ENCODE results near the gene UTP14C.

DNA sequence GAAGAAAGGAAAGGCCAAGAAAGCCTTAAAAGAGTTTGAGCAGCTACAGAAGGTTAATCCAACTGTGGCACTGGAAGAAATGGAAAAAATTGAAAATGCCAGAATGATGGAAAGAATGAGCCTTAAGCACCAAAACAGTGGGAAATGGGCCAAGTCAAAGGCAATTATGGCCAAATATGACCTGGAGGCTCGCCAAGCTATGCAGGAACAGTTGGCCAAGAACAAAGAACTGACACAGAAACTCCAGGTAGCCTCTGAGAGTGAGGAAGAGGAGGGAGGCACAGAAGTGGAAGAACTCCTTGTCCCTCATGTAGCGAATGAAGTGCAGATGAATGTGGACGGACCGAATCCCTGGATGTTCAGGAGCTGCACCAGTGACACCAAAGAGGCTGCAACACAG is 5.1 kb downstream of the UTP14C start:
- TF ChIP-seq, protein P1, sequence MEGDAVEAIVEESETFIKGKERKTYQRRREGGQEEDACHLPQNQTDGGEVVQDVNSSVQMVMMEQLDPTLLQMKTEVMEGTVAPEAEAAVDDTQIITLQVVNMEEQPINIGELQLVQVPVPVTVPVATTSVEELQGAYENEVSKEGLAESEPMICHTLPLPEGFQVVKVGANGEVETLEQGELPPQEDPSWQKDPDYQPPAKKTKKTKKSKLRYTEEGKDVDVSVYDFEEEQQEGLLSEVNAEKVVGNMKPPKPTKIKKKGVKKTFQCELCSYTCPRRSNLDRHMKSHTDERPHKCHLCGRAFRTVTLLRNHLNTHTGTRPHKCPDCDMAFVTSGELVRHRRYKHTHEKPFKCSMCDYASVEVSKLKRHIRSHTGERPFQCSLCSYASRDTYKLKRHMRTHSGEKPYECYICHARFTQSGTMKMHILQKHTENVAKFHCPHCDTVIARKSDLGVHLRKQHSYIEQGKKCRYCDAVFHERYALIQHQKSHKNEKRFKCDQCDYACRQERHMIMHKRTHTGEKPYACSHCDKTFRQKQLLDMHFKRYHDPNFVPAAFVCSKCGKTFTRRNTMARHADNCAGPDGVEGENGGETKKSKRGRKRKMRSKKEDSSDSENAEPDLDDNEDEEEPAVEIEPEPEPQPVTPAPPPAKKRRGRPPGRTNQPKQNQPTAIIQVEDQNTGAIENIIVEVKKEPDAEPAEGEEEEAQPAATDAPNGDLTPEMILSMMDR (IDR thresholded peaks at IDR 0.05 in 2 of 3, conservative IDR thresholded peaks at IDR 0.05 in 1 of 3; ENCODE audit: borderline replicate concordance in 1 of 3, insufficient read depth in 1 of 3, low read depth in 2 of 3, low read length in 2 of 3) = no peak
- TF ChIP-seq POLR2AphosphoS5 (IDR thresholded peaks at IDR 0.05; ENCODE audit: low read depth, low read length) (no peak), EZH2 (IDR thresholded peaks at IDR 0.05) (no peak), FOSL1 (IDR thresholded peaks at IDR 0.05; ENCODE audit: low read depth) (no peak), YY1 (IDR thresholded peaks at IDR 0.05; ENCODE audit: extremely low read depth, insufficient replicate concordance, low read depth, low read length) (no peak), EZH2phosphoT487 (IDR thresholded peaks at IDR 0.05; ENCODE audit: borderline replicate concordance) (no peak), SIN3A (IDR thresholded peaks at IDR 0.05; ENCODE audit: low read depth) (no peak)
- TF ChIP-seq, protein P2, sequence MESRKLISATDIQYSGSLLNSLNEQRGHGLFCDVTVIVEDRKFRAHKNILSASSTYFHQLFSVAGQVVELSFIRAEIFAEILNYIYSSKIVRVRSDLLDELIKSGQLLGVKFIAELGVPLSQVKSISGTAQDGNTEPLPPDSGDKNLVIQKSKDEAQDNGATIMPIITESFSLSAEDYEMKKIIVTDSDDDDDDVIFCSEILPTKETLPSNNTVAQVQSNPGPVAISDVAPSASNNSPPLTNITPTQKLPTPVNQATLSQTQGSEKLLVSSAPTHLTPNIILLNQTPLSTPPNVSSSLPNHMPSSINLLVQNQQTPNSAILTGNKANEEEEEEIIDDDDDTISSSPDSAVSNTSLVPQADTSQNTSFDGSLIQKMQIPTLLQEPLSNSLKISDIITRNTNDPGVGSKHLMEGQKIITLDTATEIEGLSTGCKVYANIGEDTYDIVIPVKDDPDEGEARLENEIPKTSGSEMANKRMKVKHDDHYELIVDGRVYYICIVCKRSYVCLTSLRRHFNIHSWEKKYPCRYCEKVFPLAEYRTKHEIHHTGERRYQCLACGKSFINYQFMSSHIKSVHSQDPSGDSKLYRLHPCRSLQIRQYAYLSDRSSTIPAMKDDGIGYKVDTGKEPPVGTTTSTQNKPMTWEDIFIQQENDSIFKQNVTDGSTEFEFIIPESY (IDR thresholded peaks at IDR 0.05; ENCODE audit: extremely low read depth, insufficient replicate concordance, low read length) = no peak
- TF ChIP-seq, protein P3, sequence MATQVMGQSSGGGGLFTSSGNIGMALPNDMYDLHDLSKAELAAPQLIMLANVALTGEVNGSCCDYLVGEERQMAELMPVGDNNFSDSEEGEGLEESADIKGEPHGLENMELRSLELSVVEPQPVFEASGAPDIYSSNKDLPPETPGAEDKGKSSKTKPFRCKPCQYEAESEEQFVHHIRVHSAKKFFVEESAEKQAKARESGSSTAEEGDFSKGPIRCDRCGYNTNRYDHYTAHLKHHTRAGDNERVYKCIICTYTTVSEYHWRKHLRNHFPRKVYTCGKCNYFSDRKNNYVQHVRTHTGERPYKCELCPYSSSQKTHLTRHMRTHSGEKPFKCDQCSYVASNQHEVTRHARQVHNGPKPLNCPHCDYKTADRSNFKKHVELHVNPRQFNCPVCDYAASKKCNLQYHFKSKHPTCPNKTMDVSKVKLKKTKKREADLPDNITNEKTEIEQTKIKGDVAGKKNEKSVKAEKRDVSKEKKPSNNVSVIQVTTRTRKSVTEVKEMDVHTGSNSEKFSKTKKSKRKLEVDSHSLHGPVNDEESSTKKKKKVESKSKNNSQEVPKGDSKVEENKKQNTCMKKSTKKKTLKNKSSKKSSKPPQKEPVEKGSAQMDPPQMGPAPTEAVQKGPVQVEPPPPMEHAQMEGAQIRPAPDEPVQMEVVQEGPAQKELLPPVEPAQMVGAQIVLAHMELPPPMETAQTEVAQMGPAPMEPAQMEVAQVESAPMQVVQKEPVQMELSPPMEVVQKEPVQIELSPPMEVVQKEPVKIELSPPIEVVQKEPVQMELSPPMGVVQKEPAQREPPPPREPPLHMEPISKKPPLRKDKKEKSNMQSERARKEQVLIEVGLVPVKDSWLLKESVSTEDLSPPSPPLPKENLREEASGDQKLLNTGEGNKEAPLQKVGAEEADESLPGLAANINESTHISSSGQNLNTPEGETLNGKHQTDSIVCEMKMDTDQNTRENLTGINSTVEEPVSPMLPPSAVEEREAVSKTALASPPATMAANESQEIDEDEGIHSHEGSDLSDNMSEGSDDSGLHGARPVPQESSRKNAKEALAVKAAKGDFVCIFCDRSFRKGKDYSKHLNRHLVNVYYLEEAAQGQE (IDR thresholded peaks at IDR 0.05; ENCODE audit: low read depth) = no peak

Data from HCT116 (cell line).